Mucosa of rectum (tissue), 2 donors: ENCODE results near the gene ADRA1B.

Experiments
- H3K27ac ChIP-seq, 2 donors: one replicate each; pipeline ENCODE4 v1.7.0; 2013; ENCODE audit warnings: inconsistent platforms in 2 of 2, low read depth in 2 of 2, low read length in 2 of 2
- H3K27me3 ChIP-seq, 2 donors: one replicate each; pipeline ENCODE4 v1.7.0; 2013; ENCODE audit warnings: low read length in 2 of 2; ENCODE audit not compliant: control insufficient read depth in 2 of 2, insufficient read depth in 2 of 2
- H3K36me3 ChIP-seq, 2 donors: one replicate each; pipeline ENCODE4 v1.7.0; 2013; ENCODE audit warnings: low read length in 2 of 2; ENCODE audit not compliant: control insufficient read depth in 2 of 2, insufficient read depth in 2 of 2
- H3K4me1 ChIP-seq, 2 donors: one replicate each; pipeline ENCODE4 v1.7.0; 2013; ENCODE audit warnings: low read length in 2 of 2, mild to moderate bottlenecking in 1 of 2; ENCODE audit not compliant: control insufficient read depth in 2 of 2, insufficient read depth in 2 of 2
- H3K4me3 ChIP-seq, 2 donors: one replicate each; pipeline ENCODE4 v1.7.0; 2013; ENCODE audit warnings: low read length in 2 of 2
- H3K9ac ChIP-seq, 2 donors: one replicate each; pipeline ENCODE4 v1.7.0; 2013; ENCODE audit warnings: low read length in 2 of 2, low read depth in 1 of 2, mild to moderate bottlenecking in 1 of 2
- H3K9me3 ChIP-seq, 2 donors: one replicate each; pipeline ENCODE4 v1.7.0; 2013; ENCODE audit warnings: low read length in 2 of 2; ENCODE audit not compliant: control insufficient read depth in 2 of 2
- donor health status: healthy.
- donor health status: Normal muscosa, but diverticular disease.

The ADRA1B gene

DNA sequence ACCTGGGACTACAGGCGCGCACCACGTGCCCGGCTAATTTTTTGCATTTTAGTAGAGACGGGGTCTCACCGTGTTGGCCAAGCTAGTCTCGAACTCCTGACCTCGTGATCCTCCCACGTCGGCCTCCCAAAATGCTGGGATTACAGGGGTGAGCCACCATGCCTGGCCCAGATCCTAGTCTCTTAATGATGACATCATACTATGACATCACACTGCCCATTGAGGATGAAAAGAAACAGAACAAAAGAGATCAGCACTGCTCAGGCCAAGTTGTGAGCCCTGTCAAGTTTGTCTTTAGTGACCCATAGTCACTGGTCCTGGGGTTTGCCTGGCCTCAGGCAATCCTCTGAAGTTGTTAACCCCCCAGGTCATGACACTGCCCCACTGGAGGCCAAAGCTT, 21.3 kb downstream of the ADRA1B start:
- no peak overlapping the region for H3K9ac ChIP-seq
- no peaks in the 10 kb centered on the region for H3K36me3 ChIP-seq
- no peak overlapping the region for H3K27ac ChIP-seq
- H3K4me1 ChIP-seq: no peaks in the 10 kb centered on the region
- H3K9me3 ChIP-seq: no peaks in the 10 kb centered on the region
- no peaks in the 10 kb centered on the region for H3K27me3 ChIP-seq
- H3K4me3 ChIP-seq: no peak overlapping the region

DNA sequence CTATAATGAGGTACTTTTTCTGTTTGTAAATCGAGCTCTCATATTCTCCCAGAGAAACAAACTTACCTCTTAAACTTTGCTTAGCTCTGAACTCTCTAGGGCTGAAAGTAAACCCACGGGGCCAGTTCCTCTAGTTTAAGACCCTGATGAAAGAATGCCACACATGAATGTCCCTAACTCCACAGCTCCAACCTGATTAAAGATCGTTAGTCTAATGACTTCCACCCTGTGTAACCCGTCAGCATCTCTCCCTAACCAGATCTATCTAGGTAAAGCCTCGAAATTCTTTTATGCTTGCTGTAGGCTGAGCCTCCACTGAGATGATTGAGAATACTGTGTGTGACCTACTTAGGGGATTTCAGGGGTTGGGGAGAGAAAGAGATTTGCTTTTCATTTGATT, 27.0 kb downstream of the ADRA1B start:
- no peaks in the 10 kb centered on the region for H3K9me3 ChIP-seq
- no peak overlapping the region for H3K9ac ChIP-seq
- H3K27ac ChIP-seq: no peak overlapping the region
- no peaks in the 10 kb centered on the region for H3K27me3 ChIP-seq
- H3K36me3 ChIP-seq: no peaks in the 10 kb centered on the region
- H3K4me1 ChIP-seq: peaks cover 0 to 5% of the 10 kb centered on the region in 2 donors
- H3K4me3 ChIP-seq: no peak overlapping the region

DNA sequence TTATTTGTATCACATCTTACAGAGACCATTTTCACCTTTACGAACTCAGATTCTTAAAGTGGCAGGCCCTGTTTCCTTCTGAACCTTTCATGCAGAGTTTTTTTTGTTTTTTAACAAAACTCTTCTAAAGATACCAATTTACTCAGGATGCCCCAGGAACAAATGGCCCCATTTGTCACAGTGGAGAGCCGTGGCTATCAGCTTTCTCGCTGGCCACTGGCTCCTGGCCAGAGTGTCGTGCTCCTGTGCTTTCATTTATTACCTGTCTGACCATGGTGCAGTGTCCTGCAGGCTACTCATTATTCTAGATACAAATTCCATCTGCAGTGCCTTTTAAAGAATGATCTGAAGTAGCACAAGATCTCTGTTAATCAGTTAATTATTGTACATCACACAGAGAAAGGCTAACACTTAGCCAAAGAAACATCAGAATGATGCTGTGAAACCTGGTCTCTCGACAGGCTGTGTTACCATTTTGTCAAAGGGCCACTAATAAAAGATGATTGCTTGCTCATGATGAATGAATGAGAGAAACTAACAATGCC, 27.8 kb downstream of the ADRA1B start:
- H3K9me3 ChIP-seq: no peaks in the 10 kb centered on the region
- no peaks in the 10 kb centered on the region for H3K36me3 ChIP-seq
- no peak overlapping the region for H3K27ac ChIP-seq
- H3K9ac ChIP-seq: no peak overlapping the region
- no peak overlapping the region for H3K4me3 ChIP-seq
- no peaks in the 10 kb centered on the region for H3K27me3 ChIP-seq
- H3K4me1 ChIP-seq: peaks cover 0 to 5% of the 10 kb centered on the region in 2 donors

DNA sequence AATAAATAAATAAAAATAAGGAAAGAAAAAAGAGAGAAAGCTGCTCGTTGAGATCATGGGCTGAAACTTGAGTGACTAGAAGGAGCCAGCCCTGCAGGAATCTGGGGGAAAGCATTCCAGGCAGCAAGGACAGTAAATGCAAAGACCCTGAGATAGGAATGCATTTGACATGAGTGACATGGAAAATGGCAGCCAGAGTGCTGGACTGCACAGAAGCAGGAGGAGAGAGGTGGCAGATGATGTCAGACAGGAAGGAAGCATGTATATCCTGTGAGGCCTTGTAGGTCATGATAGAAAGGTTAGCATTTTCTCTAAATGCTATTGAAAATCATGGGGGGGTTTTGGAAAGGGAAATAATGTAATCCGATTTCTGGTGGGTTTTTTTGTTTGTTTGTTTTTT, 29.1 kb downstream of the ADRA1B start:
- no peaks in the 10 kb centered on the region for H3K27me3 ChIP-seq
- peaks cover 0 to 5% of the 10 kb centered on the region in 2 donors for H3K4me1 ChIP-seq
- H3K9me3 ChIP-seq: no peaks in the 10 kb centered on the region
- H3K4me3 ChIP-seq: no peak overlapping the region
- H3K36me3 ChIP-seq: no peaks in the 10 kb centered on the region
- no peak overlapping the region for H3K27ac ChIP-seq
- H3K9ac ChIP-seq: no peak overlapping the region

DNA sequence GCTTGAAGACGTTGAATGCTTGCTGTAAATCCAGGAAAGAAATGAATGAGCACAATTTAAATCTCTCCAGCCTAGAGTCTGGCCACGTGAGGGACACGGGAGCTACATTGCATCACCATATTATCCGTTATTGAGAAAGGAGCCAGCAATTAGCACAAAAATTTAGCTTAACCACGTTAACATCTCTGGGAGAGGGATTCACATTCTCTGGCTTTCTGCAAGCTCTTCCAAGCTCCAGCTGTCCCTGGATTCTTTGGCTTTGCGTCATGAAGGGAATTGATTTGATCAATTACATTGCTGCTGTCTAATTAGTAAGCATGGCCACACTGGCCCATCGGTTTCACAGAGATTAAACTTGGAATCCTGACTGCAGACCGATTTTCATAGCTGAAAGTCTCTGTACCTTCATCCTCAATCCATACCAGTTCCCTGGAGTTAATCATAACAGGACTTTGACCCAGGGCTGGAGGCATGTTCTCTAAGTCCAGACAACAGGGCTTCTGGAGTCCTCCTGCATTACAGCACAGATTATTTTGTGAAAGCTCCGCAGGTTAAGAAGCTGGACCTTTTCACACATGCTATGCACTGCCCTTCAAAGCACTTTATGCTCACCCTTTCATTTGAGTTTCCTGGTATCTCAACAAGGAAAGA, 31.6 kb downstream of the ADRA1B start:
- Histone ChIP-seq H3K9me3 (no peaks in the 10 kb centered on the region), H3K4me3 (no peak overlapping the region), H3K9ac (no peak overlapping the region), H3K36me3 (no peaks in the 10 kb centered on the region), H3K4me1 (peaks cover 0 to 5% of the 10 kb centered on the region in 2 donors), H3K27ac (no peak overlapping the region), H3K27me3 (no peaks in the 10 kb centered on the region)

DNA sequence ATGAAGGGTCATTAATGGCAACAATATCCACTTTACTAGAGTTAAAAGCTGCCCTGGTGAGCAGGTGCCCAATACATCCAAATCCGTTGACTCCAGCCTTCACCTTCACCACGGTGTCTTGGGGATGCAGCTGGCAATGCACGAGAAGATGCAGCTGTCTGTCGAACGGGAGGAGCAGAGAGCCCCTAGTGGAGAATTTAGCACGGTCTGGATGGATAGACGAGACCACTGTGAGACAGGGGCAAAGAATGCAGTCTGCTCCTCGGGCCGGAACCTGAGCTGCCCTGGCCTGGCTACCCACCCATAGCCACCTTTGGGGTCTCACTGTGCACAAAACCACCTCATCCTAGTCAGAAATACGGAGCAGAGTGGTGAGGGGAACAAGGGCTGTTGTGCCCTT, 35.1 kb downstream of the ADRA1B start:
- H3K9me3 ChIP-seq: no peaks in the 10 kb centered on the region

DNA sequence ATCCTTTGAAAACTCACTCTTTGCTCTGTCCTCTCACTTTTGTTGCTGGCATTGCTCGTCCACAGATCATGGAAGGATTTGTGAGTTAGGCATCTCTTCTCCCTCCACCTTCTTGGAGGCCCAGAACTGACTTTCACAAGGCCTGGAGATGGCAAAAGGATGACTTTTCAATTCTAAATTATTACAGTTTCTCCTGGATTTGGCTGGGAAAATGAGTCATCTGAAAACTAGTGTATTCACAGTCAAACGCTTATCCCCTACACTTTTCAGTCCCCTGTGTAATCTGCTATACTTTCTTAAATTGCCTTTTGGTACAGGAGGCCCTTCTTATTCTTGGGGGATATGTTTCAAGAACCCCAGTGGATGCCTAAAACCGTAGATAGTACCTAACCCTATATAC, 35.6 kb downstream of the ADRA1B start:
- Histone ChIP-seq H3K4me1 (peaks cover 0 to 5% of the 10 kb centered on the region in 2 donors), H3K27me3 (no peaks in the 10 kb centered on the region), H3K9ac (no peak overlapping the region), H3K4me3 (no peak overlapping the region), H3K9me3 (no peaks in the 10 kb centered on the region), H3K36me3 (no peaks in the 10 kb centered on the region), H3K27ac (no peak overlapping the region)

More for the DNA sequence above, 35.1 kb downstream of the ADRA1B start:
- Histone ChIP-seq H3K9ac (no peak overlapping the region), H3K27me3 (no peaks in the 10 kb centered on the region), H3K4me1 (peaks cover 0 to 5% of the 10 kb centered on the region in 2 donors), H3K4me3 (no peak overlapping the region), H3K36me3 (no peaks in the 10 kb centered on the region), H3K27ac (no peak overlapping the region)

DNA sequence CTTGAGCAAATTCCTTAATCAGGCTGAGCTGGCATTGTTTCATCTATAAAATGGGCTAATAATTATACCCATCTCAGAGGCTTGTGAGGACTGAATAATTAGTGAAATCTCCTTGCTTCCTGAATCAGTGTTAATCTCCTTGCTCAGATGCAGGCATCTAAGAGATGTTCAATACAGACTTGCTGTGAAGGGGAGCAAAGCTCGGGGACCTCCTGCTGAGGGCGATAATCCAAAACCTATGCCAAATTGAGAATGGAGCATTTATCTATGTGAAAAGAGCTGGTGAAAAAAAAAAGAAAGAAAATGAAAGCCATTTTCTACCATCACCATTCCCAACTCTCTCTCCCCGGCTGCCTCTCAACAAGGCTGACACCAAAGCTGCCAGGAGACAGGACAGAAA, 37.3 kb downstream of the ADRA1B start:
- Histone ChIP-seq H3K4me3 (no peak overlapping the region), H3K27me3 (no peaks in the 10 kb centered on the region), H3K27ac (no peak overlapping the region), H3K9me3 (no peaks in the 10 kb centered on the region), H3K9ac (no peak overlapping the region), H3K4me1 (no peaks in the 10 kb centered on the region), H3K36me3 (no peaks in the 10 kb centered on the region)

DNA sequence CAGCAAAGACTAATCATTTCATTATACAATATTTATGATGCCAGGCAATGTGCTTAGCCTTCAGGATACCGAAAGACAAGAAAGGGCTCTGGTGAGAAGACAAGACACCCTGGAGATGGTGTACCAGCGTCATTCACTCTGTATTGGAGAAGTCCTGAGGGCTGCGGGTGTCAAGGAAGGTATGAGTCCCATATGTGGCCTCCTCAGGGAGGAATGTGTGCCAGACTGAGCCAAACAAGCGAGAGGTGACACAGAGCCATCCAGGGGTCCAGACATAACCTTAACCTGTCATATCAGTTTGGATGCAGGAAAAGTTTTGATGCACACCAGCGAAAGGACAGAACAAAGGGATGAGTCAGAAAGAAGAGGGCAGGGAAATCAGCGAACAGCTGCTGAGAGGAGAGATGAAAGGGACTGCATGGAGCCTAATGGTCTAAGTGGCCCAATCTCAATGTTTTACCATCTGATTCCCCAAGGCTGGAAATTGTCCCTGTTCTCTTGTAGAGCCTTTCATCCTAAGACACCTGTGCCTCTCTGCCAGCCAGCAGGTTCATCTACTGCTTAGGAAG, 38.9 kb downstream of the ADRA1B start:
- Histone ChIP-seq H3K9me3 (no peaks in the 10 kb centered on the region), H3K27ac (no peak overlapping the region), H3K27me3 (no peaks in the 10 kb centered on the region), H3K9ac (no peak overlapping the region), H3K4me3 (no peak overlapping the region), H3K4me1 (no peaks in the 10 kb centered on the region), H3K36me3 (no peaks in the 10 kb centered on the region)

DNA sequence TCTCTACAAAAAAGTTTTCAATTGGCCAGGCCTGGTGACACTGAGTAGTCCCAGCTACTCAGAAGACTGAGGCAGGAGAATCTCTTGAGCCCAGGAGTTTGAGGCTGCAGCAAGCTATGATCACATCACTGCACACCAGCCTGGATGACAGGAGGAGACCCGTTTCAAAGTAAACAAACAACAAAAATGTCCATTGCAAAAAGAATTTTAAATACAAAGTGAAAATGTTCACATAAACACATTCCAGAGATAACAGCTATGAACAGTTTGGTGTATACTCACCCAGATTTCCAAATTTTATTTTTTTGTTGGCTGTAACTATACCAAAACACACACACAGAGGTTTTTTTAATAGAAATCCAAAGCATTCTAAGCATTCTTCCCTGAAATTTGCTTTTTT, 39.8 kb downstream of the ADRA1B start:
- Histone ChIP-seq H3K27ac (no peak overlapping the region), H3K9ac (no peak overlapping the region), H3K36me3 (no peaks in the 10 kb centered on the region), H3K27me3 (no peaks in the 10 kb centered on the region), H3K9me3 (no peaks in the 10 kb centered on the region), H3K4me1 (peaks cover 0 to 2% of the 10 kb centered on the region in 2 donors), H3K4me3 (no peak overlapping the region)
